ENCODE results near the gene ZNF177. TPM values are rescaled to one million over a fixed set of nuclear protein-coding genes. Genes with fewer than 3 reads are reported as not detected.

Gene ZNF177
- total RNA-seq, 1 experiment from 2014 or later = 4.6 TPM

GRCh38 chr19:9342610-9343304 lies 20.1 kb upstream of the ZNF177 start:
- H3K27ac ChIP-seq (ENCODE audit: low read length) = no peak overlapping the region
- ChIA-PET CTCF (no interaction called here), POLR2A (no interaction called here)
- BruUV-seq (replicated peaks) = no TSS peak
- peaks cover 77% of the 10 kb centered on the region for H3K9me3 ChIP-seq (ENCODE audit: control insufficient read depth, insufficient read depth, low read depth, low read length)
- TF ChIP-seq POLR2AphosphoS5 (IDR thresholded peaks at IDR 0.05; ENCODE audit: low read depth, low read length) = no peak
- TF ChIP-seq TCF7L2 (IDR thresholded peaks at IDR 0.05; ENCODE audit: low read depth, low read length) = no peak
- no peak for TF ChIP-seq SIN3A (IDR thresholded peaks at IDR 0.05; ENCODE audit: borderline replicate concordance, insufficient read depth, low read depth, low read length)
- TF ChIP-seq, protein P1, sequence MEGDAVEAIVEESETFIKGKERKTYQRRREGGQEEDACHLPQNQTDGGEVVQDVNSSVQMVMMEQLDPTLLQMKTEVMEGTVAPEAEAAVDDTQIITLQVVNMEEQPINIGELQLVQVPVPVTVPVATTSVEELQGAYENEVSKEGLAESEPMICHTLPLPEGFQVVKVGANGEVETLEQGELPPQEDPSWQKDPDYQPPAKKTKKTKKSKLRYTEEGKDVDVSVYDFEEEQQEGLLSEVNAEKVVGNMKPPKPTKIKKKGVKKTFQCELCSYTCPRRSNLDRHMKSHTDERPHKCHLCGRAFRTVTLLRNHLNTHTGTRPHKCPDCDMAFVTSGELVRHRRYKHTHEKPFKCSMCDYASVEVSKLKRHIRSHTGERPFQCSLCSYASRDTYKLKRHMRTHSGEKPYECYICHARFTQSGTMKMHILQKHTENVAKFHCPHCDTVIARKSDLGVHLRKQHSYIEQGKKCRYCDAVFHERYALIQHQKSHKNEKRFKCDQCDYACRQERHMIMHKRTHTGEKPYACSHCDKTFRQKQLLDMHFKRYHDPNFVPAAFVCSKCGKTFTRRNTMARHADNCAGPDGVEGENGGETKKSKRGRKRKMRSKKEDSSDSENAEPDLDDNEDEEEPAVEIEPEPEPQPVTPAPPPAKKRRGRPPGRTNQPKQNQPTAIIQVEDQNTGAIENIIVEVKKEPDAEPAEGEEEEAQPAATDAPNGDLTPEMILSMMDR (IDR thresholded peaks at IDR 0.05) = no peak
- TF ChIP-seq, protein P2, sequence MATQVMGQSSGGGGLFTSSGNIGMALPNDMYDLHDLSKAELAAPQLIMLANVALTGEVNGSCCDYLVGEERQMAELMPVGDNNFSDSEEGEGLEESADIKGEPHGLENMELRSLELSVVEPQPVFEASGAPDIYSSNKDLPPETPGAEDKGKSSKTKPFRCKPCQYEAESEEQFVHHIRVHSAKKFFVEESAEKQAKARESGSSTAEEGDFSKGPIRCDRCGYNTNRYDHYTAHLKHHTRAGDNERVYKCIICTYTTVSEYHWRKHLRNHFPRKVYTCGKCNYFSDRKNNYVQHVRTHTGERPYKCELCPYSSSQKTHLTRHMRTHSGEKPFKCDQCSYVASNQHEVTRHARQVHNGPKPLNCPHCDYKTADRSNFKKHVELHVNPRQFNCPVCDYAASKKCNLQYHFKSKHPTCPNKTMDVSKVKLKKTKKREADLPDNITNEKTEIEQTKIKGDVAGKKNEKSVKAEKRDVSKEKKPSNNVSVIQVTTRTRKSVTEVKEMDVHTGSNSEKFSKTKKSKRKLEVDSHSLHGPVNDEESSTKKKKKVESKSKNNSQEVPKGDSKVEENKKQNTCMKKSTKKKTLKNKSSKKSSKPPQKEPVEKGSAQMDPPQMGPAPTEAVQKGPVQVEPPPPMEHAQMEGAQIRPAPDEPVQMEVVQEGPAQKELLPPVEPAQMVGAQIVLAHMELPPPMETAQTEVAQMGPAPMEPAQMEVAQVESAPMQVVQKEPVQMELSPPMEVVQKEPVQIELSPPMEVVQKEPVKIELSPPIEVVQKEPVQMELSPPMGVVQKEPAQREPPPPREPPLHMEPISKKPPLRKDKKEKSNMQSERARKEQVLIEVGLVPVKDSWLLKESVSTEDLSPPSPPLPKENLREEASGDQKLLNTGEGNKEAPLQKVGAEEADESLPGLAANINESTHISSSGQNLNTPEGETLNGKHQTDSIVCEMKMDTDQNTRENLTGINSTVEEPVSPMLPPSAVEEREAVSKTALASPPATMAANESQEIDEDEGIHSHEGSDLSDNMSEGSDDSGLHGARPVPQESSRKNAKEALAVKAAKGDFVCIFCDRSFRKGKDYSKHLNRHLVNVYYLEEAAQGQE (IDR thresholded peaks at IDR 0.05; ENCODE audit: insufficient read depth in 1 of 2, low read depth in 2 of 2, low read length in 1 of 2) = no peak
- no peak overlapping the region for H3K4me3 ChIP-seq (ENCODE audit: low read depth in 2 of 2, low read length in 2 of 2)
- no peaks in the 10 kb centered on the region; the same call in 1 of the 2 replicates for H3K36me3 ChIP-seq (ENCODE audit: control insufficient read depth, insufficient read depth, low read length)
- ATAC-seq (no peak), DNase-seq (ENCODE audit: low read depth, low spot score) (no peak)
- in situ Hi-C loops (cut with HindIII; ENCODE audit: low pct_unique_long_range_greater_than_20kb, low sequenced_read_pairs) = no loop called here
- H3K27me3 ChIP-seq (ENCODE audit: control insufficient read depth, insufficient read depth, low read length) = no peaks in the 10 kb centered on the region
- H3K4me1 ChIP-seq (ENCODE audit: control insufficient read depth, insufficient read depth, low read length) = no peaks in the 10 kb centered on the region
- intact Hi-C loops (cut with micrococcal nuclease; ENCODE audit: unreplicated experiment) = no loop called here

DNA sequence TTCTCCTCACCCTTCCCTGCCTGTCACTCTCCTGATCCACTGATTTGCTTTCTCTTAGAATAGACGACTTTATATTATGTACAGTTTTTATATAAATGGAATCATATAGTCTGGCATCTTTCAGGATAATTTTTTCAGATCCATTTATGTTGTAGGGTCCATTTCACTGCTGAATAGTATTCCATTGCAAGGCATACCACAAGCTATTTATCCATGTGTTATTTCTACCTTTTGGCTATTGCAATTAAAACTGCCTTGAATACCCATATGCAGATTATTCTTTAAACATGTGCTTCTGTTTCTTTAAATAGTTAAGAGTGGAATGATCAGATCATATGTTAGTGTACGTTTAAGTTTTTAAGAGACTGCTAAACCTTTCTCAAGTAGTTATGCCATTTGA lies 17.8 kb upstream of the ZNF177 start:
- in situ Hi-C loops (cut with HindIII; ENCODE audit: low pct_unique_long_range_greater_than_20kb, low sequenced_read_pairs) (no loop called here), intact Hi-C loops (cut with micrococcal nuclease; ENCODE audit: unreplicated experiment) (no loop called here)
- DNase-seq (ENCODE audit: low read depth, low spot score) (no peak), ATAC-seq (no peak)
- H3K27me3 ChIP-seq (ENCODE audit: control insufficient read depth, insufficient read depth, low read length) = no peaks in the 10 kb centered on the region
- H3K4me3 ChIP-seq (ENCODE audit: low read depth in 2 of 2, low read length in 2 of 2) = no peak overlapping the region
- no TSS peak for BruUV-seq (replicated peaks)
- ChIA-PET POLR2A (no interaction called here), CTCF (no interaction called here)
- peaks cover 66% of the 10 kb centered on the region for H3K9me3 ChIP-seq (ENCODE audit: control insufficient read depth, insufficient read depth, low read depth, low read length)
- H3K27ac ChIP-seq (ENCODE audit: low read length) = no peak overlapping the region
- no peaks in the 10 kb centered on the region for H3K4me1 ChIP-seq (ENCODE audit: control insufficient read depth, insufficient read depth, low read length)
- TF ChIP-seq, protein P1 (IDR thresholded peaks at IDR 0.05) = no peak
- TF ChIP-seq SIN3A (IDR thresholded peaks at IDR 0.05; ENCODE audit: borderline replicate concordance, insufficient read depth, low read depth, low read length) (no peak), TCF7L2 (IDR thresholded peaks at IDR 0.05; ENCODE audit: low read depth, low read length) (no peak), POLR2AphosphoS5 (IDR thresholded peaks at IDR 0.05; ENCODE audit: low read depth, low read length) (no peak)
- TF ChIP-seq, protein P2 (IDR thresholded peaks at IDR 0.05; ENCODE audit: insufficient read depth in 1 of 2, low read depth in 2 of 2, low read length in 1 of 2) = no peak
- no peaks in the 10 kb centered on the region; the same call in 1 of the 2 replicates for H3K36me3 ChIP-seq (ENCODE audit: control insufficient read depth, insufficient read depth, low read length)

Data from Panc1 (cell line).